ES-I3 (cell line): Measurements from ENCODE around the gene MRPL1.

Experiments used
- H3K36me3 ChIP-seq: 2 replicates; pipeline ENCODE4 v1.6.1; 2013; ENCODE audit warnings: mild to moderate bottlenecking, low read length, control low read depth, moderate library complexity; ENCODE audit not compliant: insufficient read depth
- H3K4me1 ChIP-seq: 2 replicates; pipeline ENCODE4 v1.6.1; 2013; ENCODE audit warnings: mild to moderate bottlenecking, control low read depth, low read length; ENCODE audit not compliant: insufficient read depth
- H3K9ac ChIP-seq: 2 replicates; pipeline ENCODE4 v1.6.1; 2013; ENCODE audit warnings: low read depth, mild to moderate bottlenecking, low read length, moderate library complexity
- H3K9me3 ChIP-seq: 2 replicates; pipeline ENCODE4 v1.6.1; 2013; ENCODE audit warnings: mild to moderate bottlenecking, low read length, moderate library complexity; ENCODE audit not compliant: control insufficient read depth, insufficient read depth

MRPL1 gene

DNA sequence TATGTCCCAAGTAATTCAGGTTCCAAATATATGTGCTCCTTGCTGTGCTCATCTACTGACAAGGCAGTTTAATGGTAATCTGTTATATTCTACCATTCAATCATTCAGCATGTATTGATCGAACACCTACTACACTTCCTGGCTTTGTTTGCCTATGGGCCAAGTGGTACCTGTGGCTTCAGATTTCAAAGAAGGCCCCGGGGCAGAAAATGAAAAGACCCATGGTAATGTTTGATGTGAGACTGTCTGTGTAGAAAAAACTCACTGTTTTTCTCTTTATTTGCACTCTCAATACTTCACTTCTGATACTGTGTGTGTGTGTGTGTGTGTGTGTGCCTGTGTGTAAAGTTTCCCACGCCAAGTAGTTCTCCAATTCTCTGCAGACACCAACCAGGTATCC, 133.4 kb downstream of the MRPL1 start:
- Histone ChIP-seq H3K9ac (no peak overlapping the region), H3K4me1 (no peaks in the 10 kb centered on the region; the same call in 1 of the 2 replicates), H3K9me3 (no peaks in the 10 kb centered on the region), H3K36me3 (no peaks in the 10 kb centered on the region)

DNA sequence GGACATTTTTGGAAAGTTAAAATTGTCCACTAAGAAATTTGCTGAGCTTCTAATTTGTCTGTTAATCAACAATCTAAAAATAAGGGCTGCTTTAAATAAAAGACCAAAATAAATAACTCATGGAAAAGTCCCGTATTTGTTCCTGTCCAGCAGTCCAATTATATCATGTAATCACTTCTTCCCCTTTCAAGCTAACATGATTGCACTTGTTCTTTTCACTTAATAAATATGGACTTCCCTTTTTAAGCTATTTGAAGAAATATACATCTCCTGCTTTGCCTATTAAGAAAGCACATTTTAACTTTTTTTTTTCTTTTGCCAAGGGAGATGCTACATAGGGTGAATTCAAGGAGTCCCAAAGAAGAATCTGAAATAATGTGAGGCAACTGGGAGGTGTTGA, 138.9 kb downstream of the MRPL1 start:
- no peaks in the 10 kb centered on the region for H3K9me3 ChIP-seq
- H3K4me1 ChIP-seq: no peaks in the 10 kb centered on the region
- no peak overlapping the region for H3K9ac ChIP-seq
- H3K36me3 ChIP-seq: no peaks in the 10 kb centered on the region

DNA sequence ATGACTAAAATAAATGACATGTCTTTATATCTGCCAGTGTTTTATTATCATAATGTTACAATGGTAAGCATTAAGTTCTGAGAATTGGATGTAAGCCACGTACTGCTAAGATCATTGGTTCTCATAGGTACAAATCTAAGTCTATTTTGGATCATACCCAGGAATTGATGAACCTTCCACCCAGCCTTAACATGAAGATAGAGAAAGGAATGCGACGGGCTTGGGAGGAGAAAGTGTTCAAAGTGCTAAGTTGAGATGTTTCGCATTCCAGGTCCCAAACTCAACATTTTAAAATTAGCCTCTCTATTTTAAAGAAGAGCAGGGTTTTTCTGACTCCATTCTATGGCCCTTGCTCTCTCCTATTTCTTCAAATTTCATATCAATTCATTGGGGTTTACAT, 139.6 kb downstream of the MRPL1 start:
- Histone ChIP-seq H3K9ac (no peak overlapping the region), H3K36me3 (no peaks in the 10 kb centered on the region), H3K9me3 (no peaks in the 10 kb centered on the region), H3K4me1 (no peaks in the 10 kb centered on the region)
